Activated CD4-positive, alpha-beta T cell treated with anti-CD3 and anti-CD28 coated beads, Interleukin-2, amount 10 ng/mL, durations not matched to agents 7 days and 5 days (primary cell): ENCODE results near the gene FAM135A. TPM values are rescaled to one million over a fixed set of nuclear protein-coding genes. Genes with fewer than 3 reads are reported as not detected.
A peak's percentile ranks its signal among the peaks of the same experiment; 100 is the strongest.

Experiments
- CTCF ChIA-PET: fragments of 350-600 bp; sonication (Branson Sonifier 250); formaldehyde crosslinking; loops from one replicate; lab custom pipeline; 2021; ENCODE audit warnings: antibody characterized with exemption; lab: Charles Lee
- POLR2A ChIA-PET: fragments of 350-600 bp; sonication (Branson Sonifier 250); formaldehyde crosslinking; loops from one replicate; lab custom pipeline; 2021; ENCODE audit warnings: antibody characterized with exemption; lab: Charles Lee
- DNase-seq: peaks from one replicate; pipeline ENCODE4 v3.0.0-alpha.2; 2020
- H3K27ac Mint-ChIP-seq: one replicate; pipeline ENCODE4 v1.8.0; 2021; ENCODE audit warnings: mild to moderate bottlenecking, moderate library complexity, mixed read lengths
- H3K27me3 Mint-ChIP-seq: one replicate; pipeline ENCODE4 v1.8.0; 2021; ENCODE audit warnings: mixed read lengths
- H3K36me3 Mint-ChIP-seq: one replicate; pipeline ENCODE4 v1.8.0; 2021; ENCODE audit warnings: low read depth, mixed read lengths
- H3K4me1 Mint-ChIP-seq: one replicate; pipeline ENCODE4 v1.8.0; 2021; ENCODE audit warnings: mixed read lengths
- H3K4me3 Mint-ChIP-seq: one replicate; pipeline ENCODE4 v1.8.0; 2021; ENCODE audit warnings: mild to moderate bottlenecking, moderate library complexity, mixed read lengths
- H3K9me3 Mint-ChIP-seq: one replicate; pipeline ENCODE4 v1.8.0; 2021; ENCODE audit warnings: mixed read lengths
- total RNA-seq, 2 experiments: library from RNA; stranded (reverse); gene quantifications; one replicate each; pipeline ENCODE4 v1.2.3, GENCODE V29; 2021

Gene FAM135A
- total RNA-seq, 2 experiments from 2014 or later: 5.4 to 6.7 TPM

- Mint-ChIP-seq H3K36me3 (no peaks in the 10 kb centered on the region), H3K4me1 (no peaks in the 10 kb centered on the region), H3K9me3 (no peaks in the 10 kb centered on the region), H3K27me3 (peaks cover 32% of the 10 kb centered on the region), H3K27ac (no peak overlapping the region), H3K4me3 (no peak overlapping the region)
- POLR2A ChIA-PET: no interaction called here
- CTCF ChIA-PET: interaction anchor here (1.1 kb wide), 1 partner anchor 8 kb away, joined by 3 read pairs; the partner anchor contains the start of gene FAM135A
- DNase-seq: no peak
Observed at GRCh38 chr6:70404658-70405057, 8.7 kb upstream of the FAM135A start.

GRCh38 chr6:70409216-70409615 is 4.1 kb upstream of the FAM135A start:
- CTCF ChIA-PET: no interaction called here
- Mint-ChIP-seq H3K9me3 (no peaks in the 10 kb centered on the region), H3K27me3 (peaks cover 26% of the 10 kb centered on the region), H3K4me1 (peaks cover 13% of the 10 kb centered on the region), H3K36me3 (no peaks in the 10 kb centered on the region), H3K4me3 (no peak overlapping the region), H3K27ac (no peak overlapping the region)
- POLR2A ChIA-PET: no interaction called here
- no peak for DNase-seq

GRCh38 chr6:70411542-70412251 is 1.6 kb upstream of the FAM135A start:
- peaks cover 22% of the 10 kb centered on the region for H3K27me3 Mint-ChIP-seq
- POLR2A ChIA-PET: no interaction called here
- CTCF ChIA-PET: interaction anchor here (0.8 kb wide), 1 partner anchor 11 kb away, joined by 3 read pairs; no protein-coding TSS in a partner anchor
- no peaks in the 10 kb centered on the region for H3K9me3 Mint-ChIP-seq
- H3K27ac Mint-ChIP-seq: no peak overlapping the region
- H3K4me1 Mint-ChIP-seq: peaks cover 27% of the 10 kb centered on the region
- H3K4me3 Mint-ChIP-seq: peak overlapping the region; percentile 86
- H3K36me3 Mint-ChIP-seq: peaks cover 2% of the 10 kb centered on the region
- DNase-seq: no peak

GRCh38 chr6:70412252-70413113 is 825 bp upstream of the FAM135A start:
- Mint-ChIP-seq H3K9me3 (no peaks in the 10 kb centered on the region), H3K4me3 (peak overlapping the region; percentile 86), H3K27me3 (peaks cover 19% of the 10 kb centered on the region), H3K27ac (peak overlapping the region; percentile 91), H3K4me1 (peaks cover 27% of the 10 kb centered on the region), H3K36me3 (peaks cover 2% of the 10 kb centered on the region)
- DNase-seq: no peak
- CTCF ChIA-PET: interaction anchor here (0.8 to 1.4 kb wide), 5 partner anchors 8 to 181 kb away, joined by 3 read pairs; no protein-coding TSS in a partner anchor
- POLR2A ChIA-PET: interaction anchor here (0.7 kb wide), 2 partner anchors 11 to 247 kb away, joined by 3 read pairs; no protein-coding TSS in a partner anchor

GRCh38 chr6:70413992-70414494 is 735 bp downstream of the FAM135A start:
- peak; percentile 12 for DNase-seq
- CTCF ChIA-PET: interaction anchor here (1.2 kb wide), 1 partner anchor 8 kb away, joined by 3 read pairs; no protein-coding TSS in a partner anchor
- Mint-ChIP-seq H3K27ac (peak overlapping the region; percentile 86), H3K4me3 (peak overlapping the region; percentile 86), H3K4me1 (peaks cover 27% of the 10 kb centered on the region), H3K9me3 (no peaks in the 10 kb centered on the region), H3K27me3 (peaks cover 11% of the 10 kb centered on the region), H3K36me3 (peaks cover 5% of the 10 kb centered on the region)
- POLR2A ChIA-PET: interaction anchor here (0.7 kb wide), 1 partner anchor 101 kb away, joined by 4 read pairs; no protein-coding TSS in a partner anchor

- POLR2A ChIA-PET: interaction anchor here (0.7 kb wide), 1 partner anchor 100 kb away, joined by 4 read pairs; no protein-coding TSS in a partner anchor
- peaks cover 9% of the 10 kb centered on the region for H3K27me3 Mint-ChIP-seq
- H3K4me1 Mint-ChIP-seq: peaks cover 27% of the 10 kb centered on the region
Observed at GRCh38 chr6:70414813-70415212, 1.5 kb downstream of the FAM135A start.

GRCh38 chr6:70415247-70415646 is 1.9 kb downstream of the FAM135A start:
- ChIA-PET POLR2A (no interaction called here), CTCF (no interaction called here)
- H3K27me3 Mint-ChIP-seq: peaks cover 5% of the 10 kb centered on the region
- DNase-seq: no peak
- H3K36me3 Mint-ChIP-seq: peaks cover 9% of the 10 kb centered on the region
- peak overlapping the region; percentile 39 for H3K4me3 Mint-ChIP-seq
- no peak overlapping the region for H3K27ac Mint-ChIP-seq
- H3K4me1 Mint-ChIP-seq: peaks cover 27% of the 10 kb centered on the region
- no peaks in the 10 kb centered on the region for H3K9me3 Mint-ChIP-seq

More at GRCh38 chr6:70414813-70415212, 1.5 kb downstream of the FAM135A start:
- Mint-ChIP-seq H3K36me3 (peaks cover 7% of the 10 kb centered on the region), H3K9me3 (no peaks in the 10 kb centered on the region), H3K27ac (no peak overlapping the region), H3K4me3 (peak overlapping the region; percentile 86)
- CTCF ChIA-PET: no interaction called here
- DNase-seq: no peak

- DNase-seq: no peak
- Mint-ChIP-seq H3K27me3 (peaks cover 4% of the 10 kb centered on the region), H3K4me1 (peaks cover 27% of the 10 kb centered on the region), H3K9me3 (no peaks in the 10 kb centered on the region), H3K4me3 (no peak overlapping the region), H3K27ac (no peak overlapping the region), H3K36me3 (peaks cover 10% of the 10 kb centered on the region)
- POLR2A ChIA-PET: no interaction called here
- CTCF ChIA-PET: no interaction called here
Observed at GRCh38 chr6:70415660-70416059, 2.4 kb downstream of the FAM135A start.

GRCh38 chr6:70421509-70421908 is 8.2 kb downstream of the FAM135A start:
- Mint-ChIP-seq H3K4me3 (no peak overlapping the region), H3K27me3 (no peaks in the 10 kb centered on the region), H3K36me3 (peaks cover 8% of the 10 kb centered on the region), H3K27ac (no peak overlapping the region), H3K4me1 (no peaks in the 10 kb centered on the region), H3K9me3 (no peaks in the 10 kb centered on the region)
- ChIA-PET POLR2A (no interaction called here), CTCF (interaction anchor here (1.1 kb wide), 1 partner anchor 8 kb away, joined by 3 read pairs; the partner anchor contains the start of gene FAM135A)
- DNase-seq: no peak

- DNase-seq: no peak
- H3K9me3 Mint-ChIP-seq: no peaks in the 10 kb centered on the region
- ChIA-PET CTCF (interaction anchor here (0.6 kb wide), 1 partner anchor 307 kb away, joined by 3 read pairs; no protein-coding TSS in a partner anchor), POLR2A (interaction anchor here (0.5 kb wide), 1 partner anchor 10 kb away, joined by 3 read pairs; the partner anchor contains the start of gene FAM135A)
- H3K36me3 Mint-ChIP-seq: peaks cover 7% of the 10 kb centered on the region
- no peaks in the 10 kb centered on the region for H3K4me1 Mint-ChIP-seq
- no peak overlapping the region for H3K27ac Mint-ChIP-seq
- no peaks in the 10 kb centered on the region for H3K27me3 Mint-ChIP-seq
- H3K4me3 Mint-ChIP-seq: no peak overlapping the region
Observed at GRCh38 chr6:70423189-70424134, 10.2 kb downstream of the FAM135A start.

- Mint-ChIP-seq H3K4me3 (no peak overlapping the region), H3K27me3 (no peaks in the 10 kb centered on the region), H3K9me3 (no peaks in the 10 kb centered on the region), H3K27ac (no peak overlapping the region), H3K36me3 (peaks cover 7% of the 10 kb centered on the region), H3K4me1 (no peaks in the 10 kb centered on the region)
- CTCF ChIA-PET: interaction anchor here (0.6 kb wide), 1 partner anchor 306 kb away, joined by 3 read pairs; no protein-coding TSS in a partner anchor
- DNase-seq: no peak
- POLR2A ChIA-PET: no interaction called here
Observed at GRCh38 chr6:70424291-70424690, 11.0 kb downstream of the FAM135A start.
